PC-3 (cell line): ENCODE results near the gene TRIM42. TPM values are rescaled to one million over a fixed set of nuclear protein-coding genes. Genes with fewer than 3 reads are reported as not detected.
A peak's percentile ranks its signal among the peaks of the same experiment; 100 is the strongest.

Experiments used
- ATAC-seq: fragments of 200-7000 bp; cut with Tn5 transposase; 2 replicates; pipeline ENCODE4 v1.9.1; 2020; ENCODE audit warnings: mild to moderate bottlenecking, moderate library complexity
- BruUV-seq: library from RNA; stranded (reverse); fragments of 400-500 nt; replicated peaks from 2 replicates; lab custom pipeline; 2021; lab: Mats Ljungman, UMichigan
- CTCF ChIA-PET: fragments of 300-600 bp; sonication (Branson Sonifier 250); formaldehyde crosslinking; loops from one replicate; lab custom pipeline; 2022; ENCODE audit warnings: antibody characterized with exemption; lab: Charles Lee
- POLR2A ChIA-PET: fragments of 300-600 bp; sonication (Branson Sonifier 250); formaldehyde crosslinking; loops from one replicate; lab custom pipeline; 2022; ENCODE audit warnings: antibody characterized with exemption; ENCODE audit not compliant: unreplicated experiment; lab: Charles Lee
- DNase-seq: peaks from one replicate; pipeline ENCODE4 v3.0.0-alpha.2; 2015
- H2AFZ ChIP-seq: fragments of 300-600 bp; sonication (generic); 2 replicates; pipeline ENCODE4 v1.6.0; 2016; ENCODE audit warnings: antibody characterized with exemption, low read length
- H3F3A ChIP-seq: fragments of 300-600 bp; sonication (generic); one replicate; pipeline ENCODE4 v1.6.0; 2017; ENCODE audit warnings: antibody characterized with exemption, low read length, control low read depth, mild to moderate bottlenecking; ENCODE audit not compliant: unreplicated experiment
- H3K27ac ChIP-seq: fragments of 300-600 bp; sonication (generic); 2 replicates; pipeline ENCODE4 v1.5.1; 2016; ENCODE audit warnings: mild to moderate bottlenecking, low read length
- H3K27me3 ChIP-seq: fragments of 300-600 bp; sonication (generic); 2 replicates; pipeline ENCODE4 v1.6.1; 2016; ENCODE audit warnings: low read length, mixed read lengths
- H3K36me3 ChIP-seq: fragments of 300-600 bp; sonication (generic); 2 replicates; pipeline ENCODE4 v1.6.1; 2016; ENCODE audit warnings: low read depth, mixed run types, low read length, mixed read lengths
- H3K4me1 ChIP-seq: fragments of 300-600 bp; sonication (generic); 2 replicates; pipeline ENCODE4 v1.5.1; 2016; ENCODE audit warnings: low read length; ENCODE audit not compliant: insufficient read depth
- H3K4me2 ChIP-seq: fragments of 300-600 bp; sonication (generic); 2 replicates; pipeline ENCODE4 v1.6.0; 2016; ENCODE audit warnings: low read length
- H3K4me3 ChIP-seq: fragments of 300-600 bp; sonication (generic); 2 replicates; pipeline ENCODE4 v1.5.1; 2016; ENCODE audit warnings: mild to moderate bottlenecking, low read length, mixed read lengths
- H3K79me2 ChIP-seq: fragments of 300-600 bp; sonication (generic); 2 replicates; pipeline ENCODE4 v1.6.1; 2017; ENCODE audit warnings: low read length, mixed read lengths
- H3K9ac ChIP-seq: fragments of 300-600 bp; sonication (generic); 2 replicates; pipeline ENCODE4 v1.6.0; 2016; ENCODE audit warnings: mild to moderate bottlenecking, low read length
- H3K9me2 ChIP-seq: fragments of 300-600 bp; sonication (generic); replicated peaks from 2 replicates; pipeline ENCODE4 v1.6.1; 2016; ENCODE audit warnings: mixed run types, low read length, mixed read lengths
- H3K9me3 ChIP-seq: fragments of 300-600 bp; sonication (generic); 2 replicates; pipeline ENCODE4 v1.6.1; 2016; ENCODE audit warnings: low read length, mixed read lengths
- H4K20me1 ChIP-seq: fragments of 300-600 bp; sonication (generic); 2 replicates; pipeline ENCODE4 v1.6.1; 2016; ENCODE audit warnings: low read length, mixed read lengths
- CTCF ChIP-seq: fragments of 300-600 bp; sonication (generic); conservative IDR thresholded peaks from 2 replicates; pipeline ENCODE4 v1.5.1; 2017; ENCODE audit warnings: antibody characterized with exemption, low read depth, mild to moderate bottlenecking, low read length
- EZH2 ChIP-seq: fragments of 300-600 bp; sonication (generic); IDR thresholded peaks from one replicate; pipeline ENCODE4 v1.6.1; 2017; ENCODE audit warnings: antibody characterized with exemption, mild to moderate bottlenecking, low read length; ENCODE audit not compliant: unreplicated experiment
- EZH2phosphoT487 ChIP-seq: fragments of 300-600 bp; sonication (generic); IDR thresholded peaks from 2 replicates; pipeline ENCODE4 v1.6.1; 2018; ENCODE audit warnings: mild to moderate bottlenecking, antibody characterized with exemption, low read length, borderline replicate concordance
- intact Hi-C: fragments of 100-400 bp; cut with micrococcal nuclease; formaldehyde crosslinking; loops from 2 replicates; pipeline ENCODE4 v1.9.0; 2023
- total RNA-seq: library from RNA; depleted of rRNA; stranded (reverse); fragments of >200 nt; gene quantifications from 2 replicates; pipeline ENCODE4 v1.2.3, GENCODE V29; 2014

TRIM42 gene
- total RNA-seq, 1 experiment from 2014 or later, result not detected

- Histone ChIP-seq H3K9me3 (no peaks in the 10 kb centered on the region), H3K9ac (no peak overlapping the region), H3K27ac (no peak overlapping the region), H2AFZ (no peak overlapping the region), H3K4me3 (no peak overlapping the region), H3F3A (no peaks in the 10 kb centered on the region), H3K79me2 (no peaks in the 10 kb centered on the region), H3K36me3 (no peaks in the 10 kb centered on the region), H4K20me1 (no peaks in the 10 kb centered on the region), H3K4me2 (no peak overlapping the region), H3K4me1 (no peaks in the 10 kb centered on the region), H3K9me2 (no peaks in the 10 kb centered on the region), H3K27me3 (peaks cover 7% of the 10 kb centered on the region; the same call in 1 of the 2 replicates)
- DNase-seq, result no peak
- ChIA-PET POLR2A (no interaction called here), CTCF (no interaction called here)
- no TSS peak for BruUV-seq
- no peak for ATAC-seq
- TF ChIP-seq EZH2, result no peak
- TF ChIP-seq CTCF, result no peak
- intact Hi-C loops, result no loop called here
These were observed 48.2 kb downstream of the TRIM42 start for GRCh38 chr3:140726066-140726465.

- Histone ChIP-seq H3K9ac (no peak overlapping the region), H3K27ac (no peak overlapping the region), H4K20me1 (no peaks in the 10 kb centered on the region), H3K9me3 (no peaks in the 10 kb centered on the region), H3K36me3 (no peaks in the 10 kb centered on the region), H3K9me2 (no peaks in the 10 kb centered on the region), H3K79me2 (no peaks in the 10 kb centered on the region), H3K4me3 (no peak overlapping the region), H2AFZ (no peak overlapping the region), H3F3A (no peaks in the 10 kb centered on the region), H3K27me3 (peaks cover 13% of the 10 kb centered on the region), H3K4me1 (no peaks in the 10 kb centered on the region), H3K4me2 (no peak overlapping the region)
- intact Hi-C loops, result no loop called here
- TF ChIP-seq EZH2phosphoT487 (no peak), CTCF (no peak), EZH2 (no peak)
- POLR2A ChIA-PET, result no interaction called here
- no TSS peak for BruUV-seq
- CTCF ChIA-PET, result no interaction called here
- no peak for ATAC-seq
- peak; percentile 1 for DNase-seq
These were observed 50.0 kb downstream of the TRIM42 start for GRCh38 chr3:140727886-140728285.

GRCh38 chr3:140731440-140732119 is 53.7 kb downstream of the TRIM42 start:
- Histone ChIP-seq H3K9me3 (no peaks in the 10 kb centered on the region), H3K4me2 (no peak overlapping the region), H2AFZ (no peak overlapping the region), H3K27ac (no peak overlapping the region), H3K9ac (no peak overlapping the region), H3F3A (no peaks in the 10 kb centered on the region), H3K36me3 (no peaks in the 10 kb centered on the region), H3K27me3 (peaks cover 13% of the 10 kb centered on the region), H3K4me1 (no peaks in the 10 kb centered on the region), H4K20me1 (no peaks in the 10 kb centered on the region), H3K79me2 (no peaks in the 10 kb centered on the region), H3K9me2 (no peaks in the 10 kb centered on the region), H3K4me3 (no peak overlapping the region)
- intact Hi-C loops, result no loop called here
- CTCF ChIA-PET, result no interaction called here
- TF ChIP-seq EZH2 (no peak), CTCF (no peak), EZH2phosphoT487 (no peak)
- POLR2A ChIA-PET, result no interaction called here
- ATAC-seq (no peak), DNase-seq (no peak)
- BruUV-seq, result no TSS peak
